ENCODE measurements around the gene PIGX.

GRCh38 chr3:196772897-196773296 lies 60.7 kb downstream of the PIGX start:
- no peak for TF ChIP-seq POLR2AphosphoS5 (IDR thresholded peaks at IDR 0.05; ENCODE audit: borderline replicate concordance, low read depth, low read length)
- TF ChIP-seq EZH2 (IDR thresholded peaks at IDR 0.05) = no peak
